Central memory CD8-positive, alpha-beta T cell (primary cell): Measurements from ENCODE around the gene HOXA9.

Experiments
- ATAC-seq: fragments of 150-1000 bp; cut with Tn5 transposase; replicated peaks from 2 replicates; pipeline ENCODE4 v1.10.0; 2022; ENCODE audit warnings: mild to moderate bottlenecking, moderate FRiP score, moderate number of reproducible peaks; ENCODE audit not compliant: poor library complexity, severe bottlenecking; ENCODE audit errors: extremely low read depth
- DNase-seq, 2 donors: peaks; one replicate each; pipeline ENCODE4 v3.0.0; 2021; ENCODE audit warnings: low spot score in 2 of 2
- H3K27ac Mint-ChIP-seq: one replicate; pipeline ENCODE4 v1.8.0; 2022; ENCODE audit warnings: low read depth, mild to moderate bottlenecking, moderate library complexity, mixed read lengths
- H3K27me3 Mint-ChIP-seq: one replicate; pipeline ENCODE4 v1.8.0; 2022; ENCODE audit warnings: mixed read lengths
- H3K36me3 Mint-ChIP-seq: one replicate; pipeline ENCODE4 v1.8.0; 2022; ENCODE audit warnings: mild to moderate bottlenecking, moderate library complexity, mixed read lengths; ENCODE audit not compliant: insufficient read depth
- H3K4me1 Mint-ChIP-seq: one replicate; pipeline ENCODE4 v1.8.0; 2022; ENCODE audit warnings: mixed read lengths
- H3K4me3 Mint-ChIP-seq: one replicate; pipeline ENCODE4 v1.8.0; 2022; ENCODE audit warnings: mild to moderate bottlenecking, moderate library complexity, mixed read lengths
- H3K9me3 Mint-ChIP-seq: one replicate; pipeline ENCODE4 v1.8.0; 2022; ENCODE audit warnings: mixed read lengths

HOXA9 gene

GRCh38 chr7:27145165-27145913 lies 20.0 kb downstream of the HOXA9 start:
- no peak overlapping the region for H3K27ac Mint-ChIP-seq
- no peaks in the 10 kb centered on the region for H3K9me3 Mint-ChIP-seq
- no peak for ATAC-seq
- peaks cover 72% of the 10 kb centered on the region for H3K27me3 Mint-ChIP-seq
- H3K36me3 Mint-ChIP-seq = no peaks in the 10 kb centered on the region
- H3K4me1 Mint-ChIP-seq = peaks cover 6% of the 10 kb centered on the region
- no peak for DNase-seq
- no peak overlapping the region for H3K4me3 Mint-ChIP-seq

GRCh38 chr7:27144781-27145164 lies 20.6 kb downstream of the HOXA9 start:
- Mint-ChIP-seq H3K27ac (no peak overlapping the region), H3K36me3 (no peaks in the 10 kb centered on the region), H3K4me3 (no peak overlapping the region), H3K9me3 (no peaks in the 10 kb centered on the region), H3K4me1 (peaks cover 5% of the 10 kb centered on the region), H3K27me3 (peaks cover 68% of the 10 kb centered on the region)
- DNase-seq (no peak), ATAC-seq (no peak)

- Mint-ChIP-seq H3K27ac (no peak overlapping the region), H3K36me3 (no peaks in the 10 kb centered on the region), H3K27me3 (peaks cover 64% of the 10 kb centered on the region), H3K9me3 (no peaks in the 10 kb centered on the region), H3K4me1 (peaks cover 5% of the 10 kb centered on the region), H3K4me3 (no peak overlapping the region)
- DNase-seq (no peak), ATAC-seq (no peak)
Measured at GRCh38 chr7:27143950-27144780, 21.2 kb downstream of the HOXA9 start.

- Mint-ChIP-seq H3K27me3 (peaks cover 63% of the 10 kb centered on the region), H3K4me3 (no peak within 1 kb of the TSS), H3K27ac (no peak within 1 kb of the TSS), H3K4me1 (peaks cover 5% of the 10 kb centered on the region), H3K9me3 (no peaks in the 10 kb centered on the region), H3K36me3 (no peaks in the 10 kb centered on the region)
- ATAC-seq (no peak), DNase-seq (no peak)
Measured at GRCh38 chr7:27143023-27143949, 22.1 kb downstream of the HOXA9 start, which contains the start of gene HOXA5. TSS of gene HOXA5 (minus strand) at chr7:27143681. CDS start at chr7:27143607, 74 bp downstream.

GRCh38 chr7:27142580-27143022 lies 22.7 kb downstream of the HOXA9 start:
- no peaks in the 10 kb centered on the region for H3K4me1 Mint-ChIP-seq
- no peaks in the 10 kb centered on the region for H3K36me3 Mint-ChIP-seq
- ATAC-seq = no peak
- no peak overlapping the region for H3K27ac Mint-ChIP-seq
- no peak for DNase-seq
- peaks cover 63% of the 10 kb centered on the region for H3K27me3 Mint-ChIP-seq
- H3K9me3 Mint-ChIP-seq = no peaks in the 10 kb centered on the region
- no peak overlapping the region for H3K4me3 Mint-ChIP-seq

GRCh38 chr7:27141923-27142579 lies 23.3 kb downstream of the HOXA9 start:
- no peak overlapping the region for H3K4me3 Mint-ChIP-seq
- no peak for DNase-seq

GRCh38 chr7:27141137-27141922 lies 24.0 kb downstream of the HOXA9 start:
- Mint-ChIP-seq H3K27me3 (peaks cover 63% of the 10 kb centered on the region), H3K36me3 (no peaks in the 10 kb centered on the region), H3K9me3 (no peaks in the 10 kb centered on the region), H3K4me1 (no peaks in the 10 kb centered on the region), H3K4me3 (no peak overlapping the region), H3K27ac (no peak overlapping the region)
- no peak for ATAC-seq
- no peak for DNase-seq

More at GRCh38 chr7:27141923-27142579, 23.3 kb downstream of the HOXA9 start:
- H3K27me3 Mint-ChIP-seq = peaks cover 63% of the 10 kb centered on the region
- H3K27ac Mint-ChIP-seq = no peak overlapping the region
- H3K4me1 Mint-ChIP-seq = no peaks in the 10 kb centered on the region
- no peaks in the 10 kb centered on the region for H3K36me3 Mint-ChIP-seq
- no peak for ATAC-seq
- no peaks in the 10 kb centered on the region for H3K9me3 Mint-ChIP-seq

- no peak overlapping the region for H3K4me3 Mint-ChIP-seq
- ATAC-seq (no peak), DNase-seq (no peak)
- peaks cover 63% of the 10 kb centered on the region for H3K27me3 Mint-ChIP-seq
- H3K9me3 Mint-ChIP-seq = no peaks in the 10 kb centered on the region
- H3K4me1 Mint-ChIP-seq = no peaks in the 10 kb centered on the region
- H3K36me3 Mint-ChIP-seq = no peaks in the 10 kb centered on the region
- no peak overlapping the region for H3K27ac Mint-ChIP-seq
Measured at GRCh38 chr7:27140126-27140857, 25.0 kb downstream of the HOXA9 start.

GRCh38 chr7:27139334-27140125 lies 25.8 kb downstream of the HOXA9 start:
- DNase-seq (no peak), ATAC-seq (no peak)
- Mint-ChIP-seq H3K4me1 (no peaks in the 10 kb centered on the region), H3K36me3 (no peaks in the 10 kb centered on the region), H3K27me3 (peaks cover 65% of the 10 kb centered on the region), H3K9me3 (no peaks in the 10 kb centered on the region), H3K27ac (no peak overlapping the region), H3K4me3 (no peak overlapping the region)

GRCh38 chr7:27138985-27139333 lies 26.4 kb downstream of the HOXA9 start:
- no peak overlapping the region for H3K4me3 Mint-ChIP-seq
- no peaks in the 10 kb centered on the region for H3K9me3 Mint-ChIP-seq
- DNase-seq (no peak), ATAC-seq (no peak)
- peaks cover 70% of the 10 kb centered on the region for H3K27me3 Mint-ChIP-seq
- H3K36me3 Mint-ChIP-seq = no peaks in the 10 kb centered on the region
- H3K4me1 Mint-ChIP-seq = no peaks in the 10 kb centered on the region
- no peak overlapping the region for H3K27ac Mint-ChIP-seq
